ENCODE data around the gene CRADD. TPM values are rescaled to one million over a fixed set of nuclear protein-coding genes. Genes with fewer than 3 reads are reported as not detected.
"Not testable (repeated sequence)": the region's sequence is repeated elsewhere in the genome, so short reads cannot be mapped to it uniquely, and the experiment has no call there.

The CRADD gene
- total RNA-seq, 1 donor from 2014 or later = 8.1 TPM

DNA sequence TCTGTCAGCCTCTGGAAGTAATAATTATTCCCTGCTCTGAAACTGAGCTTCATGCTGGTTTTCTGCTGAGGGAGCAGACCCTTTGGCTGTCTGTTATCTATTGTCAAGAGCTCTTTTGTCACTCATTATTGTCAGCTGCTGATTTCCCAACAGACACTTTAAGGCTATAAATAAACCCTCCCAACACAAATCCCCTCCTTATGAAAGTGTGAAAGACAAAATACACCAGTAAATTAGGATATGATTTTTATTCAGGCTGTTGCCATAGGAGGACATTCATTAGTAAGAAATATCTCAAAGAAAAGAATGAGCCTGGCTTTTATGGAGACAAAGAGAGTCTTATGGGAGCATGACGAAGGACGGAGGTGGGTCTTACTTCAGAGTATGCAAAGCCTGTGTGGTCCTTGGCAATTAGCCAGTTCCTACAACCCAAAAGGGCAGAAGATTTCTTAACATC, 180.8 kb downstream of the CRADD start:
- H3K27me3 Mint-ChIP-seq = no peaks in the 10 kb centered on the region
- no peak for DNase-seq
- intact Hi-C loops (cut with micrococcal nuclease) = loop anchor here (5.0 kb wide), 1 partner anchor 39 kb away; no protein-coding TSS in a partner anchor
- peaks cover 5% of the 10 kb centered on the region for H3K36me3 Mint-ChIP-seq (ENCODE audit: low read depth)
- peaks cover 14% of the 10 kb centered on the region for H3K9me3 Mint-ChIP-seq
- peaks cover 24% of the 10 kb centered on the region for H3K4me1 Mint-ChIP-seq
- H3K4me3 Mint-ChIP-seq = no peak overlapping the region
- H3K27ac Mint-ChIP-seq = no peak overlapping the region

DNA sequence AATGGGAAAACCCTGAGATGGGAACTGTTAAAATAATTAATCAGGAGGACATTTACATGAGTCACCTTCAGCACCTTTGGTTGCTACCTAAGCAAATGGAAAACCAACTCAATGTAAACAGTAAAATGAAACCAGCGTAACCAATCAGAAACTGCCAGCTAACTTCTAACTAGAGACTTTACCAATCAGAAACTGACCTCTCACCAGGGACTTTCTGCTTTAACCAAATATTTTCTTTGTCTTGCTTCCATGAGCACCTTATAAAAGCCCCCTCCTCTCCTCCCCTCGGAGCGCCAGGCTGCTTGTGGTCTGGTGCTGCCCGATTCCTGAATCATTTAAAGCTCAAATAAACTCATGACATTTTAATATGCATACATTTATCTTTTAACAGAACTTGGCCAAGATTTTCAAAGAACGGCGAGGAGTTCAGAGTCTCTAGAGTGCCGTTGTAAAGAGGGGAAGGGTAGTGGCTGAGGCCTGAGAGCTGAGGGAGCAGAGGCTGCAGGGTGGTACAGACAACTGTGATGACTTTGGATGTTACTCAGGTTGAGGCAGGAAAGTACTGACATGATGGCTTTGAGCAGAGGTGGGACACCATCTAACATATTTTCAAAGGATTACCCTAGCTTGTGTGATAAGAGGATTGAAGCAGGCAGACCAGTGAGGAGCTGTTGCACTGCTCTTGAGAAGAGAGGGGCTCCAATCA, 183.6 kb downstream of the CRADD start:
- no peaks in the 10 kb centered on the region for H3K27me3 Mint-ChIP-seq
- intact Hi-C loops (cut with micrococcal nuclease) = no loop called here
- H3K4me3 Mint-ChIP-seq = no peak overlapping the region
- peaks cover 14% of the 10 kb centered on the region for H3K9me3 Mint-ChIP-seq
- H3K27ac Mint-ChIP-seq = peak overlapping the region; percentile 41
- peak; percentile 37 for DNase-seq
- peaks cover 17% of the 10 kb centered on the region for H3K4me1 Mint-ChIP-seq
- H3K36me3 Mint-ChIP-seq (ENCODE audit: low read depth) = peaks cover 7% of the 10 kb centered on the region

DNA sequence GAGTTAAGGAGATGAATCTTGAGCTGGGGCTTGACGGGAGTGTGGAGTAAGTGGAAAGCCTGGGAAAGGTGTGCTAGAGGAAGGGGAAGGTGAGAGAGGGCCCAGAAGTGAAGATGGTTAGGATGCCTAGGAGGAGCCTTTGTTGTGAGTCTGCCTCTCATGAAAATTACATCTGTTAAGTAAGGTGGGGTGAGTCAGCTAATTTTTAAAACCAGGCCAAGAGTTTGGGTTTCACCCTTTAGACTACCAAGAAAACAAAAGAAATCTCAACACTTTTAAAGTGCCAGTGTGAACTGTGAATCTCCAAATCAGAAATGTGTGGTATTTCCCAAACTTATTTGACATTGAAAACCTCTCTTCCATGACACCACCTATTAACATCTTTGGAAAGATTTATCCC, 185.2 kb downstream of the CRADD start:
- Mint-ChIP-seq H3K9me3 (peaks cover 22% of the 10 kb centered on the region), H3K27ac (no peak overlapping the region), H3K4me1 (peaks cover 8% of the 10 kb centered on the region), H3K4me3 (no peak overlapping the region), H3K27me3 (no peaks in the 10 kb centered on the region), H3K36me3 (ENCODE audit: low read depth) (peaks cover 13% of the 10 kb centered on the region)
- peak; percentile 34 for DNase-seq
- intact Hi-C loops (cut with micrococcal nuclease) = no loop called here

DNA sequence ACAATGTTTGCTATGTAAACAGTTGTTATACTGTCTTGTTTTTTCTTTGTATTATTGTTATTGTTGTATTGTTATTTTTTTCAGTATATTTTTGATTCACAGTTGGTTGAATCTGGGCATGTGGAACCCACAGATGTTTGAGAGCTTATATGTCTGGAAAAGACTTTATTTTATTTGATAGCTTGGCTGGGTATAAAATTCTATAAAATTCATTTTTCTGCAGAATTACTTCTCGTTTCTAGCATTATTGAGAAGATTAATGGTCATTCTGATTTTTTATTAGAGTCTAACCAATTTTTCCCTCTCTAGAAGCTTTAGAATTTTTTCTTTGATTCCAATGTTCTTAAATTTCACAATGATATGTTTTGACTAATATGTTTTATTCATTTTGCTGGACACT, 188.6 kb downstream of the CRADD start:
- H3K4me1 Mint-ChIP-seq = peaks cover 5% of the 10 kb centered on the region
- H3K36me3 Mint-ChIP-seq (ENCODE audit: low read depth) = peaks cover 20% of the 10 kb centered on the region
- intact Hi-C loops (cut with micrococcal nuclease) = no loop called here
- peaks cover 5% of the 10 kb centered on the region for H3K27me3 Mint-ChIP-seq
- DNase-seq = no peak
- H3K4me3 Mint-ChIP-seq = no peak overlapping the region
- no peak overlapping the region for H3K27ac Mint-ChIP-seq
- H3K9me3 Mint-ChIP-seq = peaks cover 35% of the 10 kb centered on the region

DNA sequence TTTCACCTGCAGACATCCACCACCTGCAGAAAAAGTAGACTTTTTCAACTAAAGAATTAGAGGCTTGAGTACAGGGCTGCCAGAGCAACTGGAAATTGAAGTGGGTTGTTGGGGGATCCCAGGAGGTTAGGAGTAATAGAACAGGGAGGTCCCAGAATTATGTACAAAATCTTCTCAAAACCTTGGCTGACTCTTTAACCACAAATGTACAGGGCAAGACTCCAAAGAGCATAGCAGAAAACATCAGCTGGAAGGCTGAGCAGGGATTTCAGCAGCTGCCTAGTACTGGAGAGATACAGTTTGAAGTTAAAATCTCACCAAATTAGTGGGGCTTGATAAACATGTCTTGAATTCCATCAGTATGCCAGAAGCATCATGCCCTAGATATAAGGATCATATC, 191.6 kb downstream of the CRADD start:
- DNase-seq = no peak
- H3K27ac Mint-ChIP-seq = no peak overlapping the region
- intact Hi-C loops (cut with micrococcal nuclease) = no loop called here
- H3K9me3 Mint-ChIP-seq = peaks cover 46% of the 10 kb centered on the region
- peaks cover 7% of the 10 kb centered on the region for H3K27me3 Mint-ChIP-seq
- H3K4me3 Mint-ChIP-seq = no peak overlapping the region
- H3K4me1 Mint-ChIP-seq = no peaks in the 10 kb centered on the region
- peaks cover 24% of the 10 kb centered on the region for H3K36me3 Mint-ChIP-seq (ENCODE audit: low read depth)

DNA sequence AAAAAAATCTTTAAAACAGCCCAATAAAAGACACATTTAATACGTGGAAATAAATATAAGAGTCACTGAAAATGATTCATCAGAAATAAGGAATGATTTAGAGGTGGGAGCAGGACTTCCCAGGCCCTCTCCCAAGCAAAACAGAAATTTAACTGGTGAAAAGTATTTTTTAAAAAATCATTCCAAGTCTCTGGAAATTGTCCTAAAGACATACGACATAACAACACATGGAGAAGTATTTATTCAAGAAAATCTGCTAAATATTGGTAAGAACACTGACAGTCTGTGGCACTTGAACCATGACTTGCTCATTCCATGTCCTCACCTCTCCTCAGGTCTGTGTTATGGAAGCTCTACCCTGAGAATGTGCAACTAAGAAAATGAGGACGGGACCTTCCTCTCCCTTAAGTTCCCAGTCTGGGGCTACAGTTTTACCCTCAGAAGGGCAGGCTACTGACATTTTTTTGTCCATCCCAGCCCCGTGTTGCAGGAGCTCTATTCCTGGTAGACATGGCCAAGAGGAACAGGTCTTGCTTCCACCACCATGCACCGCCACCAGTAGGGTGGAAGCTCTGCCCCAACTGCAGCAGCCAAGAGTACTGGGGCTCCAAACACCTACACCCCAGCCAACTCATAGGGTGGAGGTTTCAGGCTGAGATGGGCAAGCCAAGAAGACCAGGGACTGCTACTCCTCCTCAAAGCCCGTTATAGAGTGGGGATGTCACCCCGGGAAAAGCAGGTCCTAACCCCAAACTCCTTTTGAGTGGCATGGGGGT, 193.0 kb downstream of the CRADD start:
- intact Hi-C loops (cut with micrococcal nuclease) = no loop called here
- H3K27me3 Mint-ChIP-seq = peaks cover 10% of the 10 kb centered on the region
- H3K27ac Mint-ChIP-seq = no peak overlapping the region
- H3K9me3 Mint-ChIP-seq = peaks cover 51% of the 10 kb centered on the region
- H3K36me3 Mint-ChIP-seq (ENCODE audit: low read depth) = peaks cover 34% of the 10 kb centered on the region
- DNase-seq = peak; percentile 44
- H3K4me3 Mint-ChIP-seq = no peak overlapping the region
- no peaks in the 10 kb centered on the region for H3K4me1 Mint-ChIP-seq

DNA sequence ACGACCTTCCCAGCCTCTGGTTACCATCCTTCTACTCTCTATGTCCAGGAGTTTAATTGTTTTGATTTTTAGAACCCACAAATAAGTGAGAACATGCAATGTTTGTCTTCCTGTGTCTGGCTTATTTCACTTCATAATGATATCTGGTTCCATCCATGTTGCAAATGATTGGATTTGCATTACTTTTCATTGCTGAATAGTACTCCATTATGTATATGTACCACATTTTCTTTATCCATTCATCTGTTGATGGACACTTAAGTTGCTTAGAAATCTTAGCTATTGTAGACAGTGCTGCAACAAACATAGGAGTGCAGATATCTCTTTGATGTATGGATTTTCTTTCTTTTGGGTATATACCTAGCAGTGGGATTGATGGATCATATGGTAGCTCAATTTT, 194.4 kb downstream of the CRADD start:
- intact Hi-C loops (cut with micrococcal nuclease); H3K4me1 Mint-ChIP-seq; H3K27ac Mint-ChIP-seq; DNase-seq; H3K27me3 Mint-ChIP-seq; H3K4me3 Mint-ChIP-seq: not testable (repeated sequence)
- peaks cover 30% of the 10 kb centered on the region for H3K36me3 Mint-ChIP-seq (ENCODE audit: low read depth)
- H3K9me3 Mint-ChIP-seq = peaks cover 57% of the 10 kb centered on the region

DNA sequence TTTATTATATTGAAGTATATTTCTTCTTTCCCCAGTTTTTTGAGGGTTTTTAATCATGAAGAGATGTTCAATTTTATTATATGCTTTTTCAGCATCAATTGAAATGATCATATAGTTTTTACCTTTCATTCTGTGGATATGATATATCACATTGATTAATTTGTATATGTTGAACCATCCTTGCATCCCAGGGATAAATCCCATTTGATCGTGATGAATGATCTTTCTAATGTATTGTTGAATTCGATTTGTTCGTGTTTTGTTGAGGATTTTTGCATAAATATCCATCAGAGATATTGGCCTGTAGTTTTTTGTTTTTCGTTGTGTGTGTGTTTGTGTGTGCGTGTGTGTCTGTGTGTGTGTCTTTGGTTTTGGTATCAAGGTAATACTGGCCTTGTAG, 196.4 kb downstream of the CRADD start:
- H3K27me3 Mint-ChIP-seq = peaks cover 7% of the 10 kb centered on the region
- H3K4me3 Mint-ChIP-seq = no peak overlapping the region
- peaks cover 50% of the 10 kb centered on the region for H3K9me3 Mint-ChIP-seq
- no peak for DNase-seq
- H3K36me3 Mint-ChIP-seq (ENCODE audit: low read depth) = peaks cover 29% of the 10 kb centered on the region
- no peak overlapping the region for H3K27ac Mint-ChIP-seq
- intact Hi-C loops (cut with micrococcal nuclease) = no loop called here
- no peaks in the 10 kb centered on the region for H3K4me1 Mint-ChIP-seq

DNA sequence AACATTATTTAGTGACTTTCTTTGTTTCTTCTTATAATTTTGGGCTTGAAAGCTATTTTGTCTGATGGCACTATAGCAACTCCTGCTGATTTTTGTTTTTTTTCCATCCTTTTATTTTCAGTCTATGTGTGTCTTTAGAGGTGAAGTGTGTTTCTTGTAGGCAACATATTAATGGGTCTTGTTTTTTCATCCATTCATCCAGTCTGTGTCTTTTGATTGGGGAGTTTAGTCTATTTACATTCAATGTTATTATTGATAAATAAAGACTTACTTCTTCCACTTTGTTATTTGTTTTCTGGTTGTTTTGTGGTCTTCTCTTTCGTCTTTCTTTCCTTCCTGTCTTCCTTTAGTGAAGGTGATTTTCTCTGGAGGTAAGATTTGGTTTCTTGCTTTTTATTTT, 198.0 kb downstream of the CRADD start:
- DNase-seq = no peak
- no peak overlapping the region for H3K4me3 Mint-ChIP-seq
- no peak overlapping the region for H3K27ac Mint-ChIP-seq
- peaks cover 5% of the 10 kb centered on the region for H3K27me3 Mint-ChIP-seq
- peaks cover 49% of the 10 kb centered on the region for H3K9me3 Mint-ChIP-seq
- H3K36me3 Mint-ChIP-seq (ENCODE audit: low read depth) = peaks cover 26% of the 10 kb centered on the region
- peaks cover 10% of the 10 kb centered on the region for H3K4me1 Mint-ChIP-seq
- intact Hi-C loops (cut with micrococcal nuclease) = no loop called here

DNA sequence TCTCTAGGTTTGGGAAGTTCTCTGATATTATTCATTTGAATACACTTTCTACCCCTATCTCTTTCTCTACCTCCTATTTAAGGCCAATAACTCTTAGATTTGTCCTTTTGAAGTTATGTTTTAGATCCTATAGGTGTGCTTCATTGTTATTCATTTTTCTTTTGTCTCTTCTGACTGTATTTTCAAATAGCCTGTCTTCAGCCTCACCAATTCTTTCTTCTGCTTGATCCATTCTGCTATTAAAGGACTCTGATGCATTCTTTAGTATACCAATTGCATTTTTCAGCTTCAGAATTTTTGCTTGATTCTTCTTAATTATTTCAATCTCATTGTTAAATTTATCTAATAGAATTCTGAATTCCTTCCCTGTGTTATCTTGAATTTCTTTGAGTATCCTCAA, 199.2 kb downstream of the CRADD start:
- H3K4me1 Mint-ChIP-seq = peaks cover 23% of the 10 kb centered on the region
- no peak for DNase-seq
- H3K27me3 Mint-ChIP-seq = peaks cover 5% of the 10 kb centered on the region
- intact Hi-C loops (cut with micrococcal nuclease) = no loop called here
- H3K4me3 Mint-ChIP-seq = no peak overlapping the region
- H3K36me3 Mint-ChIP-seq (ENCODE audit: low read depth) = peaks cover 30% of the 10 kb centered on the region
- peaks cover 54% of the 10 kb centered on the region for H3K9me3 Mint-ChIP-seq
- H3K27ac Mint-ChIP-seq = no peak overlapping the region

DNA sequence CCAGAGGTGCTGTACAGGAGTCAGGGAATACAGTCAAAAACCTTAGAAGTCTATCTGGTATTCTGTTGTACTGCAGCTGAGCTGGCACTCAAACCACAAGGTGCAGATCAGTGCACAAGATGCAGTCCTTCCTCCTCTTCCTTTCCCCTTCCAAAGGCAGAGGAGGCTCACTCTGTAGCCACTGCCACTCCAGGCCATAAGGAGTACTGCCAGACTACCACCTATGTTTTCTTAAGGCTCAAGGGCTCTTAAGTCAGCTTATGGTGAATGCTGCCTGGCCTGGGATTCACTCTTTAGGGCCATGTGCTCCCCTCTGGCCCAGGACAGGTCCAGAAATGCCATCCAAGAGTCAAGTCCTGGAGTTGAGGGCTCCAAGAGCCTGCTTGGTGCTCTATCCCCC, 200.3 kb downstream of the CRADD start:
- H3K27me3 Mint-ChIP-seq = peaks cover 5% of the 10 kb centered on the region
- H3K36me3 Mint-ChIP-seq (ENCODE audit: low read depth) = peaks cover 25% of the 10 kb centered on the region
- intact Hi-C loops (cut with micrococcal nuclease) = loop anchor here (1.0 kb wide), 1 partner anchor 24 kb away; no protein-coding TSS in a partner anchor
- no peak overlapping the region for H3K27ac Mint-ChIP-seq
- peaks cover 46% of the 10 kb centered on the region for H3K9me3 Mint-ChIP-seq
- H3K4me3 Mint-ChIP-seq = no peak overlapping the region
- peaks cover 26% of the 10 kb centered on the region for H3K4me1 Mint-ChIP-seq
- peak; percentile 52 for DNase-seq

DNA sequence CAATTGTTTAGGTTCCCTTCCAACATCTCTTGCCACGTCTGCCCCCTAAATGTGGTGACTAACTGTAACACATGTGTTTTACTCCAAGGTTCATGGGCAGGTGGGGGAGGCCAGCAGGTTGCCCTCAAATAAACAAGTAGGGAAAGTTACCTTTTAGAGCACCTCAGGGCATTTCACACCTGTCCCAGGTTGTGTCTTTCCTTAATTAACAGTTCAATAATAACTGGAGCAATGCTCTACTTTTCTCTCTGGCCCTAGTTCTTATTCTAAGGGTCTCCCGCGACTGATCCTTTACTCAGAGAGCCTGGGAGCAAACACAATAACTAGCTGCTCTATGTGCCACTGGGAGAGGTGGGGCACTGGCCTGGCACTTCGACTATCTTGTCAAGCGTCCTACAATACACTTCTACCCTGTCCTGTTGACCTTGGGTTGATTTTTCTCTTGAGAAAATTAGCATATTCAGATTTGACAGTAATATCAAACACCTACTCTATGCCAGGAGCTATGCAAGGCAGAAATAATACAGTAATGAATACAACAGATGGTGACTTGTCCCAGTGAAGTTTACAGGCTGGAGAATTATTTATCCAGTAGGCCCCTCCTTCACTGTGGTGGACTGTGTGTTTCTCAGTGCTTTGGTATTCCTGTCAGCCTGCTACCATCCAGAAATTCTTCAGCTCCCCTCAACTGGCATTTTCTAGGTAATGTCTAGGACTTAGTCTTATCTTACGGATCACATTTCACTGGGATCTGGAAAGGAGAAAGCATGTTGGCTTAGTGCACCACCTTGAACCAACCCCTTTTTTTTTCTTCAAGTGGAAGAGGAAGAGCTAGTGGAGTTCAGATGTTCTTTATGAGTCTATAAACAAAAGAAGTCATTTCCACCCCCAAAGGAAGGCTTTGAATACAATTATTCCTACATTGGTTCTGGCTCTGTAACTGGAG, 202.6 kb downstream of the CRADD start:
- Mint-ChIP-seq H3K4me3 (peak overlapping the region; percentile 66), H3K9me3 (peaks cover 32% of the 10 kb centered on the region), H3K27ac (peak overlapping the region; percentile 87), H3K36me3 (ENCODE audit: low read depth) (peaks cover 12% of the 10 kb centered on the region), H3K4me1 (peaks cover 31% of the 10 kb centered on the region), H3K27me3 (no peaks in the 10 kb centered on the region)
- peak; percentile 54 for DNase-seq
- intact Hi-C loops (cut with micrococcal nuclease) = loop anchor here (2.0 to 10.0 kb wide), 3 partner anchors 33 to 225 kb away; no protein-coding TSS in a partner anchor

DNA sequence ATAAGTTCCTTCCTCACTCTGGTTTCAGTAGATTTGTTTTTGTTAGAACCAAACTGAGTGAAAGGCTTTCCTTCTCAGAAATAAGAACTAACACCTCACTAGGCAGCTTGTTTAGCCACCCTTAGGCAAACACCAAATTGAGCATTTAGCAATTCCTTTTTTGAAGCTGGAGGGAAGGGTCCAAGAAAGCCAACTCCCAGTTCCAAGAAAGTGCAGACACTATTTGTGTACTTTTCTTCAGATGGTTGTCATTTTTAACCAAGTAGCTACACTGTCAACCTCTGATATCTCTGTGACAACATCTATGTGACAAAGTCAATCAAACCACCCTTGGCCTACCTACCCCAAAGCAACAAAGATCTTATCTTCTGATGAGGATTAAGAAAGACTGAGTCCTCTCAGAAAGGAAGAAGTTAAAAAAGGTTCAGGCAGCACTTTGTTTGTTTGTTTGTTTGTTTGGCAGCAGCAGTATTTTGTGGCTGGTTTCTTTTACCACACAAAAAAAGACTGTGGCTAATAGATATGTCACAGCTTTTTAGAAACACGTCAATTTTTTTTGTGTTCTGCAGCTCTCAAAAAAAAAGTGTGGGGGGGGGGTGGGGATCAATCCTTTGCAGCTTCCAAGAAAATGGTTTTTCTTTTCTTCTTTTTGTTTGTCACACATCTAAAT, 203.8 kb downstream of the CRADD start:
- Mint-ChIP-seq H3K4me3 (peak overlapping the region; percentile 66), H3K27ac (peak overlapping the region; percentile 87), H3K4me1 (peaks cover 31% of the 10 kb centered on the region), H3K27me3 (no peaks in the 10 kb centered on the region), H3K36me3 (ENCODE audit: low read depth) (peaks cover 9% of the 10 kb centered on the region), H3K9me3 (peaks cover 22% of the 10 kb centered on the region)
- intact Hi-C loops (cut with micrococcal nuclease) = loop anchor here (2.0 to 10.0 kb wide), 3 partner anchors 34 to 224 kb away; no protein-coding TSS in a partner anchor
- peak; percentile 81 for DNase-seq

Data from activated CD4-positive, alpha-beta T cell treated with anti-CD3 and anti-CD28 coated beads, Interleukin-2, amount 10 ng/mL, durations not matched to agents 24 days and 14 days (primary cell).